HepG2 (cell line): Measurements from ENCODE around the gene HINT1. TPM values are rescaled to one million over a fixed set of nuclear protein-coding genes. Genes with fewer than 3 reads are reported as not detected.
"Not testable (repeated sequence)": the region's sequence is repeated elsewhere in the genome, so short reads cannot be mapped to it uniquely, and the experiment has no call there.

Experiments used
- ATAC-seq: fragments of 200-7000 bp; cut with Tn5 transposase; 3 replicates; pipeline ENCODE4 v1.9.1; 2020; ENCODE audit warnings: mild to moderate bottlenecking, moderate library complexity
- BruUV-seq: library from RNA; stranded (reverse); fragments of 400-500 nt; replicated peaks from 2 replicates; lab custom pipeline; 2021; lab: Mats Ljungman, UMichigan
- CTCF ChIA-PET: fragments of 300-600 bp; formaldehyde crosslinking; extraction: SDS; loops from one replicate; lab custom pipeline; 2021; ENCODE audit warnings: low total read pairs, inconsistent platforms, low intra/inter-chr PET ratio; lab: Yijun Ruan, JAX
- POLR2A ChIA-PET: fragments of 350-600 bp; sonication (Branson Sonifier 250); formaldehyde crosslinking; loops from one replicate; lab custom pipeline; 2020; ENCODE audit warnings: antibody characterized with exemption, inconsistent platforms; lab: Yijun Ruan, JAX
- DNase-seq: peaks from one replicate; pipeline ENCODE4 v3.0.0-alpha.2; 2015; ENCODE audit warnings: low spot score
- FAIRE-seq: peaks from 3 replicates; lab custom pipeline; 2011; peaks lifted over from hg19 to GRCh38; lab: Jason Lieb, UNC
- H2AFZ ChIP-seq: one replicate; pipeline ENCODE4 v1.6.1; 2011; ENCODE audit warnings: low read length, inconsistent platforms
- H3K27ac ChIP-seq: fragments of 300-600 bp; 3 replicates; pipeline ENCODE4 v1.8.0; 2011; ENCODE audit warnings: mixed run types, mild to moderate bottlenecking, mixed read lengths, low read length, inconsistent platforms; ENCODE audit not compliant: insufficient read depth; ENCODE audit errors: extremely low read length
- H3K27me3 ChIP-seq, 2 experiments: fragments of 200-600 bp in 1 of 2; 2 replicates in 1 of 2; 3 replicates in 1 of 2; pipeline versions ENCODE4 v1.6.0 to v1.8.0; 2011; ENCODE audit warnings: low read length in 2 of 2, mild to moderate bottlenecking in 2 of 2, moderate library complexity in 2 of 2, inconsistent platforms in 1 of 2; ENCODE audit not compliant: insufficient read depth in 2 of 2, control insufficient read depth in 1 of 2
- H3K36me3 ChIP-seq, 2 experiments: fragments of 200-600 bp in 1 of 2; replicated peaks in 1 of 2; 2 replicates in 1 of 2; 3 replicates in 1 of 2; pipeline versions ENCODE4 v1.5.1 to v1.8.0; 2011; ENCODE audit warnings: low read length in 2 of 2, inconsistent platforms in 1 of 2; ENCODE audit not compliant: insufficient read depth in 2 of 2, control insufficient read depth in 1 of 2
- H3K4me1 ChIP-seq: 2 replicates; pipeline ENCODE4 v1.5.1; 2012; ENCODE audit warnings: low read length, inconsistent platforms; ENCODE audit not compliant: insufficient read depth
- H3K4me2 ChIP-seq: 2 replicates; pipeline ENCODE4 v1.6.0; 2011; ENCODE audit warnings: low read depth, low read length, inconsistent platforms
- H3K4me3 ChIP-seq, 3 experiments: fragments of 200-600 bp in 1 of 3; sonication (generic), shearing (Covaris generic) in 1 of 3; replicated peaks in 1 of 3; 2 replicates each; pipeline ENCODE4 v1.5.1; 2011 to 2016; ENCODE audit warnings: low read length in 3 of 3, inconsistent platforms in 2 of 3, low read depth in 2 of 3, mild to moderate bottlenecking in 2 of 3, control low read depth in 1 of 3, mixed read lengths in 1 of 3; ENCODE audit not compliant: insufficient read depth in 1 of 3
- H3K79me2 ChIP-seq: one replicate; pipeline ENCODE4 v1.6.1; 2011; ENCODE audit warnings: low read length, inconsistent platforms; ENCODE audit not compliant: insufficient read depth
- H3K9ac ChIP-seq: 2 replicates; pipeline ENCODE4 v1.6.0; 2011; ENCODE audit warnings: mild to moderate bottlenecking, low read depth, low read length, inconsistent platforms; ENCODE audit not compliant: insufficient read depth
- H3K9me3 ChIP-seq: 2 replicates; pipeline ENCODE4 v1.5.1; 2012; ENCODE audit warnings: mild to moderate bottlenecking, low read length
- H4K20me1 ChIP-seq: 2 replicates; pipeline ENCODE4 v1.6.0; 2011; ENCODE audit warnings: inconsistent platforms, mild to moderate bottlenecking, low read length, moderate library complexity; ENCODE audit not compliant: insufficient read depth
- ZKSCAN1 ChIP-seq: fragments of 150-350 bp; IDR thresholded peaks from 2 replicates; pipeline ENCODE4 v1.6.1; 2014; ENCODE audit warnings: low read length
- WGBS: methylation state at CpG from one replicate; pipeline ENCODE4 v1.1.6; 2017; ENCODE audit warnings: low lambda C conversion rate; 5-methylcytosine and 5-hydroxymethylcytosine counted together
- in situ Hi-C: cut with HindIII; loops from 2 replicates; pipeline ENCODE4 v1.10.0; 2017; ENCODE audit warnings: low pct_unique_long_range_greater_than_20kb; ENCODE audit not compliant: extremely low pct_ligation_motif_present
- intact Hi-C: fragments of 100-400 bp; cut with micrococcal nuclease; formaldehyde crosslinking; loops from one replicate; pipeline ENCODE4 v1.10.0; 2022; ENCODE audit not compliant: unreplicated experiment
- polyA plus RNA-seq, 8 experiments: library from polyadenylated mRNA; depleted of rRNA in 3 of 8; stranded (reverse) in 7 of 8; unstranded in 1 of 8; fragments of >200 nt; fragmentation: Illumina TruSeq in 4 of 8; extraction: Trizol in 4 of 8; gene quantifications; 2 replicates each; pipeline versions ENCODE4 v1.2.1 to v1.2.3, GENCODE V29; 2011 to 2016; ENCODE audit warnings: low read depth in 4 of 8, missing spikeins in 1 of 8, mixed read lengths in 1 of 8; ENCODE audit not compliant: insufficient read depth in 1 of 8
- total RNA-seq, 5 experiments: library from RNA; depleted of rRNA; stranded (reverse); fragments of >200 nt; fragmentation: Illumina TruSeq; extraction: Trizol; gene quantifications; 2 replicates each; pipeline ENCODE4 v1.2.3, GENCODE V29; 2016; ENCODE audit warnings: low read depth in 1 of 5
- TF ChIP-seq, protein P1 (sequence below): sonication (generic); formaldehyde crosslinking; IDR thresholded peaks from 2 replicates; pipeline ENCODE4 v1.4.0; 2020; ENCODE audit warnings: low read depth, mild to moderate bottlenecking, missing genetic modification reagents
- TF ChIP-seq, protein P2 (sequence below): sonication (generic); formaldehyde crosslinking; IDR thresholded peaks from one replicate; pipeline ENCODE4 v1.5.1; 2020; ENCODE audit warnings: mild to moderate bottlenecking, missing genetic modification reagents; ENCODE audit errors: not compliant biosample characterization

The HINT1 gene
- total and polyA plus RNA-seq, 2 of the 13 experiments (the other 11 are each of a cell fraction or from before 2014, with no cell fraction given) = 428 to 997 TPM

DNA sequence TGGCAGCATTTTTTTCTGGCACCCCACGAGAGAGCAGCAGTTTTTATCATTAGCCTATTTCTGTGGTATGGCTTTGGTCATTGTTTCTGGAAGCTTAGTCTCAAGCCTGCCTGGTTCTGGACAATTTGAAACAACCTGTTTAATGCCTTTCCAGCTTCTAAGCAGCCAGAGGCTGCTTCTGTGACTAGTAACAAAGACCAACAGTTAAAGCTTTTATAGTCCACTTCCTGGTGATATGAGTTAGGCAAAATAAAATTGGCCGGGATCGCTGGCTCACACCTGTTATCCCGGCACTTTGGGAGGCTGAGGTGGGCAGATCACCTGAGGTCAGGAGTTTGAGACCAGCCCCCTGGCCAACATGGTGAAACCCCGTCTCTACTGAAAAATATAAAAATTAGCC, 29.7 kb upstream of the HINT1 start (continued):
- TF ChIP-seq, protein P1, sequence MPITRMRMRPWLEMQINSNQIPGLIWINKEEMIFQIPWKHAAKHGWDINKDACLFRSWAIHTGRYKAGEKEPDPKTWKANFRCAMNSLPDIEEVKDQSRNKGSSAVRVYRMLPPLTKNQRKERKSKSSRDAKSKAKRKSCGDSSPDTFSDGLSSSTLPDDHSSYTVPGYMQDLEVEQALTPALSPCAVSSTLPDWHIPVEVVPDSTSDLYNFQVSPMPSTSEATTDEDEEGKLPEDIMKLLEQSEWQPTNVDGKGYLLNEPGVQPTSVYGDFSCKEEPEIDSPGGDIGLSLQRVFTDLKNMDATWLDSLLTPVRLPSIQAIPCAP (CRISPR knock-in tag) = no peak
- TF ChIP-seq ZKSCAN1 = no peak
- TF ChIP-seq, protein P2, sequence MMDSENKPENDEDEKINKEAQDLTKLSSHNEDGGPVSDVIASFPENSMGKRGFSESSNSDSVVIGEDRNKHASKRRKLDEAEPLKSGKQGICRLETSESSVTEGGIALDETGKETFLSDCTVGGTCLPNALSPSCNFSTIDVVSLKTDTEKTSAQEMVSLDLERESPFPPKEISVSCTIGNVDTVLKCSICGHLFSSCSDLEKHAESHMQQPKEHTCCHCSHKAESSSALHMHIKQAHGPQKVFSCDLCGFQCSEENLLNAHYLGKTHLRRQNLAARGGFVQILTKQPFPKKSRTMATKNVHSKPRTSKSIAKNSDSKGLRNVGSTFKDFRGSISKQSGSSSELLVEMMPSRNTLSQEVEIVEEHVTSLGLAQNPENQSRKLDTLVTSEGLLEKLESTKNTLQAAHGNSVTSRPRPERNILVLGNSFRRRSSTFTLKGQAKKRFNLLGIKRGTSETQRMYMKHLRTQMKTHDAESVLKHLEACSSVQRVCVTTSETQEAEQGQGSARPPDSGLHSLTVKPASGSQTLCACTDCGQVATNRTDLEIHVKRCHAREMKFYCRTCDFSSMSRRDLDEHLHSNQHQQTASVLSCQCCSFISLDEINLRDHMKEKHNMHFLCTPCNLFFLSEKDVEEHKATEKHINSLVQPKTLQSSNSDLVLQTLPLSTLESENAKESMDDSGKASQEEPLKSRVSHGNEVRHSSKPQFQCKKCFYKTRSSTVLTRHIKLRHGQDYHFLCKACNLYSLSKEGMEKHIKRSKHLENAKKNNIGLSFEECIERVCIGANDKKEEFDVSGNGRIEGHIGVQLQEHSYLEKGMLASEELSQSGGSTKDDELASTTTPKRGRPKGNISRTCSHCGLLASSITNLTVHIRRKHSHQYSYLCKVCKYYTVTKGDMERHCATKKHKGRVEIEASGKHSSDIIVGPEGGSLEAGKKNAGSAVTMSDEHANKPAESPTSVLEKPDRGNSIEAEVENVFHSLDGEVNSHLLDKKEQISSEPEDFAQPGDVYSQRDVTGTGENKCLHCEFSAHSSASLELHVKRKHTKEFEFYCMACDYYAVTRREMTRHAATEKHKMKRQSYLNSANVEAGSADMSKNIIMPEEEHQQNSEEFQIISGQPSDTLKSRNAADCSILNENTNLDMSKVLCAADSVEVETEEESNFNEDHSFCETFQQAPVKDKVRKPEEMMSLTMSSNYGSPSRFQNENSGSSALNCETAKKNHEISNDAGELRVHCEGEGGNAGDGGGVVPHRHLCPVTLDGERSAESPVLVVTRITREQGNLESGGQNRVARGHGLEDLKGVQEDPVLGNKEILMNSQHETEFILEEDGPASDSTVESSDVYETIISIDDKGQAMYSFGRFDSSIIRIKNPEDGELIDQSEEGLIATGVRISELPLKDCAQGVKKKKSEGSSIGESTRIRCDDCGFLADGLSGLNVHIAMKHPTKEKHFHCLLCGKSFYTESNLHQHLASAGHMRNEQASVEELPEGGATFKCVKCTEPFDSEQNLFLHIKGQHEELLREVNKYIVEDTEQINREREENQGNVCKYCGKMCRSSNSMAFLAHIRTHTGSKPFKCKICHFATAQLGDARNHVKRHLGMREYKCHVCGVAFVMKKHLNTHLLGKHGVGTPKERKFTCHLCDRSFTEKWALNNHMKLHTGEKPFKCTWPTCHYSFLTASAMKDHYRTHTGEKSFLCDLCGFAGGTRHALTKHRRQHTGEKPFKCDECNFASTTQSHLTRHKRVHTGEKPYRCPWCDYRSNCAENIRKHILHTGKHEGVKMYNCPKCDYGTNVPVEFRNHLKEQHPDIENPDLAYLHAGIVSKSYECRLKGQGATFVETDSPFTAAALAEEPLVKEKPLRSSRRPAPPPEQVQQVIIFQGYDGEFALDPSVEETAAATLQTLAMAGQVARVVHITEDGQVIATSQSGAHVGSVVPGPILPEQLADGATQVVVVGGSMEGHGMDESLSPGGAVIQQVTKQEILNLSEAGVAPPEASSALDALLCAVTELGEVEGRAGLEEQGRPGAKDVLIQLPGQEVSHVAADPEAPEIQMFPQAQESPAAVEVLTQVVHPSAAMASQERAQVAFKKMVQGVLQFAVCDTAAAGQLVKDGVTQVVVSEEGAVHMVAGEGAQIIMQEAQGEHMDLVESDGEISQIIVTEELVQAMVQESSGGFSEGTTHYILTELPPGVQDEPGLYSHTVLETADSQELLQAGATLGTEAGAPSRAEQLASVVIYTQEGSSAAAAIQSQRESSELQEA (CRISPR knock-in tag) = no peak

GRCh38 chr5:131193897-131194296, 28.8 kb upstream of the HINT1 start:
- H3K79me2 ChIP-seq, CTCF ChIA-PET, H3K4me2 ChIP-seq, BruUV-seq, H3K4me3 ChIP-seq, H4K20me1 ChIP-seq, FAIRE-seq, DNase-seq, H3K9me3 ChIP-seq, H2AFZ ChIP-seq, H3K4me1 ChIP-seq, H3K27me3 ChIP-seq, H3K36me3 ChIP-seq, H3K27ac ChIP-seq, in situ Hi-C loops, H3K9ac ChIP-seq, intact Hi-C loops, ATAC-seq, POLR2A ChIA-PET: not testable (repeated sequence)
- 97% methylated on average over 7 of the region's 7 CpGs for WGBS
